ENCODE results near the gene NTRK3.

GRCh38 chr15:87940768-87941167 lies 315.8 kb downstream of the NTRK3 start:
- TF ChIP-seq, protein P1, sequence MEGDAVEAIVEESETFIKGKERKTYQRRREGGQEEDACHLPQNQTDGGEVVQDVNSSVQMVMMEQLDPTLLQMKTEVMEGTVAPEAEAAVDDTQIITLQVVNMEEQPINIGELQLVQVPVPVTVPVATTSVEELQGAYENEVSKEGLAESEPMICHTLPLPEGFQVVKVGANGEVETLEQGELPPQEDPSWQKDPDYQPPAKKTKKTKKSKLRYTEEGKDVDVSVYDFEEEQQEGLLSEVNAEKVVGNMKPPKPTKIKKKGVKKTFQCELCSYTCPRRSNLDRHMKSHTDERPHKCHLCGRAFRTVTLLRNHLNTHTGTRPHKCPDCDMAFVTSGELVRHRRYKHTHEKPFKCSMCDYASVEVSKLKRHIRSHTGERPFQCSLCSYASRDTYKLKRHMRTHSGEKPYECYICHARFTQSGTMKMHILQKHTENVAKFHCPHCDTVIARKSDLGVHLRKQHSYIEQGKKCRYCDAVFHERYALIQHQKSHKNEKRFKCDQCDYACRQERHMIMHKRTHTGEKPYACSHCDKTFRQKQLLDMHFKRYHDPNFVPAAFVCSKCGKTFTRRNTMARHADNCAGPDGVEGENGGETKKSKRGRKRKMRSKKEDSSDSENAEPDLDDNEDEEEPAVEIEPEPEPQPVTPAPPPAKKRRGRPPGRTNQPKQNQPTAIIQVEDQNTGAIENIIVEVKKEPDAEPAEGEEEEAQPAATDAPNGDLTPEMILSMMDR (IDR thresholded peaks at IDR 0.05; ENCODE audit: low read depth, low read length, missing input control): no peak
- TF ChIP-seq, protein P2, sequence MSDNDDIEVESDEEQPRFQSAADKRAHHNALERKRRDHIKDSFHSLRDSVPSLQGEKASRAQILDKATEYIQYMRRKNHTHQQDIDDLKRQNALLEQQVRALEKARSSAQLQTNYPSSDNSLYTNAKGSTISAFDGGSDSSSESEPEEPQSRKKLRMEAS (IDR thresholded peaks at IDR 0.05): no peak
- TF ChIP-seq GABPA (IDR thresholded peaks at IDR 0.05 in 1 of 2, conservative IDR thresholded peaks at IDR 0.05 in 1 of 2) (no peak), YY1 (IDR thresholded peaks at IDR 0.05) (no peak), RAD21 (IDR thresholded peaks at IDR 0.05) (no peak), SP1 (IDR thresholded peaks at IDR 0.05) (no peak), REST (IDR thresholded peaks at IDR 0.05) (no peak), ZBTB33 (IDR thresholded peaks at IDR 0.05) (no peak), TAF1 (conservative IDR thresholded peaks at IDR 0.05) (no peak), EGR1 (IDR thresholded peaks at IDR 0.05; ENCODE audit: low read depth in 2 of 2) (no peak), FOXA1 (IDR thresholded peaks at IDR 0.05) (no peak), JUND (IDR thresholded peaks at IDR 0.05) (no peak), NR2F2 (IDR thresholded peaks at IDR 0.05) (no peak)
- TF ChIP-seq, protein P3, sequence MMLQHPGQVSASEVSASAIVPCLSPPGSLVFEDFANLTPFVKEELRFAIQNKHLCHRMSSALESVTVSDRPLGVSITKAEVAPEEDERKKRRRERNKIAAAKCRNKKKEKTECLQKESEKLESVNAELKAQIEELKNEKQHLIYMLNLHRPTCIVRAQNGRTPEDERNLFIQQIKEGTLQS (IDR thresholded peaks at IDR 0.05): no peak
